Right lobe of liver (tissue), 6 donors: ENCODE measurements around the gene KCMF1. TPM values are rescaled to one million over a fixed set of nuclear protein-coding genes. Genes with fewer than 3 reads are reported as not detected.

Source experiments
- ATAC-seq, 4 donors: fragments of 200-7000 bp; cut with Tn5 transposase; one replicate each; pipeline ENCODE4 v1.9.1; 2020; ENCODE audit warnings: mild to moderate bottlenecking in 4 of 4, moderate library complexity in 4 of 4
- DNase-seq, 3 donors: peaks; one replicate each; pipeline ENCODE4 v3.0.0-alpha.2; 2020
- H3K27ac ChIP-seq, 3 donors: fragments of 200-600 bp; one replicate each; pipeline ENCODE4 v1.8.0; 2022
- H3K27me3 ChIP-seq, 2 donors: fragments of 200-600 bp; one replicate each; pipeline ENCODE4 v1.8.0; 2022
- H3K36me3 ChIP-seq, 4 donors: fragments of 200-600 bp; sonication (generic) in 1 of 4; one replicate each; pipeline versions ENCODE4 v1.5.1 to v1.8.0; 2017 to 2022; ENCODE audit warnings: control low read depth in 1 of 4
- H3K4me1 ChIP-seq, 4 donors: fragments of 200-600 bp; sonication (generic) in 1 of 4; one replicate each; pipeline versions ENCODE4 v1.5.1 to v1.8.0; 2017 to 2022; ENCODE audit warnings: control low read depth in 1 of 4
- H3K4me3 ChIP-seq, 3 donors: fragments of 200-600 bp; one replicate each; pipeline ENCODE4 v1.8.0; 2022
- H3K9me3 ChIP-seq, 4 donors: fragments of 200-600 bp; sonication (generic) in 1 of 4; one replicate each; pipeline versions ENCODE4 v1.5.1 to v1.8.0; 2017 to 2022; ENCODE audit warnings: control low read depth in 1 of 4
- POLR2A ChIP-seq: fragments of 450-650 bp; IDR thresholded peaks from one replicate; pipeline ENCODE4 v1.6.1; 2017; ENCODE audit warnings: antibody characterized with exemption, mild to moderate bottlenecking
- WGBS: methylation state at CpG from one replicate; pipeline ENCODE4 v1.1.6; 2018; ENCODE audit warnings: low coverage, low lambda C conversion rate; ENCODE audit not compliant: insufficient coverage; ENCODE audit errors: missing lambda C conversion rate; 5-methylcytosine and 5-hydroxymethylcytosine counted together
- intact Hi-C, 2 donors: fragments of 100-400 bp; cut with DNase I; formaldehyde crosslinking; loops; one replicate each; pipeline versions ENCODE4 v1.11.2 to v1.14.1; 2022
- small RNA-seq, 2 experiments: library from RNA; depleted of rRNA; stranded (forward); fragments of <200 nt; gene quantifications; one replicate each; pipeline ENCODE3, GENCODE V24; 2016
- total RNA-seq, 6 experiments: library from RNA; depleted of rRNA in 2 of 6; stranded (reverse); fragments of >200 nt in 2 of 6; fragmentation: NEBNext Ultra II Directional in 3 of 6; extraction: Animal tissue kit (Norgen Biotek cat#: 25700) in 3 of 6; gene quantifications; one replicate each; pipeline versions ENCODE4 v1.1.0 to v1.2.4, GENCODE V29; 2016 to 2023
- TF ChIP-seq, protein P1 (sequence below), 4 donors: fragments of 200-600 bp in 3 of 4; fragments of 450-650 bp in 1 of 4; IDR thresholded peaks; one replicate each; pipeline versions ENCODE4 v1.5.1 to v1.8.0; 2016 to 2022; ENCODE audit warnings: antibody characterized with exemption in 4 of 4, mild to moderate bottlenecking in 2 of 4
- donor health status: DM: no; HTN: yes; CAD: no.
- donor health status: DM: no; HTN: no; CAD: no.
- donor health status: DM: no; HTN: no; CAD: no.
- donor health status: DM: no; HTN: yes; CAD: no.
- donor health status: DM: no; HTN: yes; CAD: no.

Gene KCMF1
- total RNA-seq, 6 experiments from 2014 or later, result 28.6 to 45.3 (median 35.4) TPM

DNA sequence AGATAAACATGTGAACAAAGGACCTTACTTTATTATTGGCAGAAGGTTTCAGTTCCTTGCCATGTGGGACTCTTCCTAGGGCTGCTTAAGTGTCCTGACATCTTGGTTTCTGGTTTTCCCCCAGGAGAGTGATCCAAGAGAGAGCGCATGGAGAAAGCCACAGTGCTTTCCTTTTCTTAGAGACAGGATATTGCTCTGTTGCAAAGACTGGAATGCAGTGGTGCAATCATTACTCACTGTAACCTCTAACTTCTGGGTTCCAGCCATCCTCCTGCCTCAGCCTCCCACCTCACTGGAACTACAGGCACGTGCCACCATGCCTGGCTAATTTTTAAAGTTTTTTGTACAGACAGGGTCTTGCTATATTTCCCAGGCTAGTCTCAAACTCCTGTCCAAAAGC is 124.1 kb downstream of the KCMF1 start:
- WGBS, result 60% methylated on average over 1 of the region's 2 CpGs
- TF ChIP-seq, protein P1, sequence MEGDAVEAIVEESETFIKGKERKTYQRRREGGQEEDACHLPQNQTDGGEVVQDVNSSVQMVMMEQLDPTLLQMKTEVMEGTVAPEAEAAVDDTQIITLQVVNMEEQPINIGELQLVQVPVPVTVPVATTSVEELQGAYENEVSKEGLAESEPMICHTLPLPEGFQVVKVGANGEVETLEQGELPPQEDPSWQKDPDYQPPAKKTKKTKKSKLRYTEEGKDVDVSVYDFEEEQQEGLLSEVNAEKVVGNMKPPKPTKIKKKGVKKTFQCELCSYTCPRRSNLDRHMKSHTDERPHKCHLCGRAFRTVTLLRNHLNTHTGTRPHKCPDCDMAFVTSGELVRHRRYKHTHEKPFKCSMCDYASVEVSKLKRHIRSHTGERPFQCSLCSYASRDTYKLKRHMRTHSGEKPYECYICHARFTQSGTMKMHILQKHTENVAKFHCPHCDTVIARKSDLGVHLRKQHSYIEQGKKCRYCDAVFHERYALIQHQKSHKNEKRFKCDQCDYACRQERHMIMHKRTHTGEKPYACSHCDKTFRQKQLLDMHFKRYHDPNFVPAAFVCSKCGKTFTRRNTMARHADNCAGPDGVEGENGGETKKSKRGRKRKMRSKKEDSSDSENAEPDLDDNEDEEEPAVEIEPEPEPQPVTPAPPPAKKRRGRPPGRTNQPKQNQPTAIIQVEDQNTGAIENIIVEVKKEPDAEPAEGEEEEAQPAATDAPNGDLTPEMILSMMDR (IDR thresholded peaks at IDR 0.05), result no peak
- no peak for TF ChIP-seq POLR2A
- H3K4me1 ChIP-seq, result no peaks in the 10 kb centered on the region
- intact Hi-C loops, result no loop called here
- H3K9me3 ChIP-seq, result no peaks in the 10 kb centered on the region
- ATAC-seq (no peak), DNase-seq (no peak)
- H3K27ac ChIP-seq, result no peak overlapping the region
- H3K27me3 ChIP-seq, result no peaks in the 10 kb centered on the region
- H3K36me3 ChIP-seq, result no peaks in the 10 kb centered on the region
- no peak overlapping the region for H3K4me3 ChIP-seq

DNA sequence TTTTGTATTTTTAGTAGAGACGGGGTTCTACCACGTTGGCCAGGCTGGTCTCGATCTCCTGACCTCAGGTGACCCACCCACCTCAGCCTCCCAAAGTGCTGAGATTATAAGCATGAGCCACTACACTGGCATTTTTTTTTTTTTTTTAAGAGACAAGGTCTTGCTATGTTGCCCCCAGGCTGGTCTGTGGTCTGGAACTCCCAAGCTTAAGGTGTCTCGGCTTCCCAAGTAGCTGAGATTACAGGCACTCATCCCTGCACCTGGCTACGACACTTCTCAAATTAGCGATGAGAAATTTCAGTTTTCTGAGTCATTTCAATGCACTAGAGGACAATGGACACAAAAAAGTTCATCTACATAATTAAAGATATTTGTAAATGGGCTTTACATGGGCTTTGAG is 125.7 kb downstream of the KCMF1 start:
- Histone ChIP-seq H3K9me3 (no peaks in the 10 kb centered on the region), H3K27ac (no peak overlapping the region), H3K4me1 (no peaks in the 10 kb centered on the region), H3K36me3 (no peaks in the 10 kb centered on the region), H3K4me3 (no peak overlapping the region), H3K27me3 (no peaks in the 10 kb centered on the region)
- intact Hi-C loops, result no loop called here
- ATAC-seq (no peak), DNase-seq (no peak)
- 85% methylated on average over 3 of the region's 6 CpGs for WGBS
- TF ChIP-seq, protein P1 (IDR thresholded peaks at IDR 0.05), result no peak
- no peak for TF ChIP-seq POLR2A

DNA sequence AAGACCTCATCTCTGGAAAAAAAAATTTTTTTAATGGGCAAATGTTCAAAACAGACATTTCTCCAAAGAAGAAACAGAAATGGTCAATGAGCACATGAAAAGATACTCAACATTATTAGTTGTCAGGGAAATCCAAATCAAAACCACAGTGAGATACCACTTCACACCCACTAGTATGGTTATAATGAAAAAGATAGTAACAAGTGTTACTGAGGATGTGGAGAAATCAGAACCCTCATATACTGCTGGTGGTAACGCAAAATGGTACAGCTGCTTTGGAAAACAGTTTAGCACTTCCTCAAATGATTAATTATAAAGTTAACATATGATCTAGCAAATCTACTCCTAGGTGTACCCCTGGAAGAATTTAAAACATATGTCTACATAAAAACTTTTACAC is 133.3 kb downstream of the KCMF1 start:
- intact Hi-C loops, result no loop called here
- Histone ChIP-seq H3K27me3 (no peaks in the 10 kb centered on the region), H3K27ac (no peak overlapping the region), H3K4me1 (no peaks in the 10 kb centered on the region), H3K9me3 (no peaks in the 10 kb centered on the region), H3K4me3 (no peak overlapping the region), H3K36me3 (no peaks in the 10 kb centered on the region)
- ATAC-seq, result no peak
- 91% methylated on average over 1 of the region's 1 CpG for WGBS
- DNase-seq, result no peak
- no peak for TF ChIP-seq POLR2A
- TF ChIP-seq, protein P1 (IDR thresholded peaks at IDR 0.05), result no peak

DNA sequence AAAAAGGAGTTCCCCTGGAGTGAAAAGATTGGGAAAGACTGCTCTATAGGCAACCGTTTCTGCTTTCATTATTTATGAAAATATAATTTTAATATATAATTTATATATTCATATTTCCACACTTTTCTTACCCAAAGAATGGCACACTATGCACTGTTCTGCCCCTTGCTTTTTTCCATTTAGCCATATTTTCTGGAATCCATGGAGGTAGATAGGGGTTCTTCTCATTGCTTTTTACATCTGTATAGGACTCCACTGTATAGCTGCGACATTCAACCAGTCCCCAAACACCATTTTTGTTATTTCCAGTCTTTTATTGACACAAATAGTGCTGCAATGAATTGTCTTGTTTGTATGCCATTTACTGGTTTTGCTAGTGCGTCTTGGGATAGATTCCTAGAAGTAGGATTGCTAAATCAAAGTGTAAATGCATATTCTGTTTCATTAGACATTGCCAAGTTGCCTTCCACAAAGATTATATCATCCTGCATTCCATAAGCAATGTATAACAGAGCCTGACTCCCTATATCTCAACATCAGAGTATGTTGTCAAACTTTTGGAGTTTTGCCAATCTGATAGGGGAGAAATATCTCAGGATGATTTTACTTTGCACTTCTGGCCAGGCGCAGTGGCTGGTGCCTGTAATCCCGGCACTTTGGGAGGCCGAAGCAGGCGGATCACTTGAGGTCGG is 135.7 kb downstream of the KCMF1 start:
- Histone ChIP-seq H3K4me3 (no peak overlapping the region), H3K27ac (no peak overlapping the region), H3K36me3 (no peaks in the 10 kb centered on the region), H3K4me1 (no peaks in the 10 kb centered on the region), H3K27me3 (no peaks in the 10 kb centered on the region), H3K9me3 (no peaks in the 10 kb centered on the region)
- TF ChIP-seq POLR2A, result no peak
- TF ChIP-seq, protein P1 (IDR thresholded peaks at IDR 0.05), result no peak
- intact Hi-C loops, result no loop called here
- no peak for ATAC-seq
- DNase-seq, result no peak
- WGBS, result 74% methylated on average over 8 of the region's 8 CpGs

Small RNA genes lying within 50 kb of the gene (small RNA-seq; reads per million reads assigned to genes)
- gene AC078974.1, result 0 reads per million in 2 experiments

Other genes with a start within 250 kb of the KCMF1 start
- 1 to 10 TPM in 1 of 6 experiments, under 1 TPM in 4, not detected in 1; 0.20 to 2.4 (median 0.43) TPM for gene TRABD2A, start 90.1 kb upstream of the KCMF1 start, total RNA-seq
- gene TMSB10, start 65.5 kb upstream of the KCMF1 start, total RNA-seq, result 100 to 1,000 TPM in 5 of 6 experiments, 10 to 100 TPM in 1; 77.3 to 814 (median 270) TPM
- gene TCF7L1, start 162.2 kb downstream of the KCMF1 start, total RNA-seq, result 1 to 10 TPM; 1.2 to 8.8 (median 3.7) TPM